ENCODE results near the gene TENM3.
A peak's percentile ranks its signal among the peaks of the same experiment; 100 is the strongest.
"Not testable (repeated sequence)": the region's sequence is repeated elsewhere in the genome, so short reads cannot be mapped to it uniquely, and the experiment has no call there.

The TENM3 gene

DNA sequence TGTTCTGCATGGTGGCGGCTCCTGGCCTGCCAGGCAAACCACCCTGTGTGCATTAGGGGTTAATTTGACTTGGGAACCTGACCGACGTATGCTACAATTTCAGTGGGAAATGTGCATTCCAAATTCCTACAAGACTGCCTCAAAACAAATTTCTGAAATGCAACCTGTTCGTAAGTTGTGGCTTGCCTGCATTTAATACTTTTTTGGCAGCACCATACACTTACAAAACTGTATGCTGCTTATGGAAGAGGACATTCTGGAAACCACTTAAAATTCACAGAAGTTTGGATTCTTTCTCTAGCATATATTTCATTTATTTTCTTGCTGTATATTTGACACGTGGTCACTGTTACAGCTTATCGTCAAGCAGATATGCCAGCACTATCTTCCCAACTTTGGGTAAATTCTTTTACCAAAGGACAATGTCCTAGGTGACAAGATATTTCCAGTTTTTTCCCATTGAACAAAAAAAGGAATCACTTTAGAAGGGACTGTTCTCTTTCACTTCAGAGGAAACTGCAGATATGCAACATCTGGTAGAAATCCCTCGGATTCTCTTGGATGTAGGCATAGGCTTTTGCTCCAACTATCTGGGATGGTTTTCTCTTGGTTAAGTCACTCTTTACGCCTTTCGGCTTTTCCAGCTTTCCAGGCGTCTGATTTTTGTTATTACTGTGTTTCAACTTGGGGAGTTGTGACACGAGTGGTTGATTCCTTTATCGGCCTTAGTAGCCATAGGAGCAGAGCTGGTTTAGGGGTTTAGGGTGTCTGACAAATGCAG is 9.7 kb upstream of the TENM3 start:
- DNase-seq (ENCODE audit: low read depth) = no peak
- no peak overlapping the region for H3K4me3 ChIP-seq (ENCODE audit: low read depth, low read length)
- no peak for TF ChIP-seq CTCF (conservative IDR thresholded peaks at IDR 0.05; ENCODE audit: low read depth, low read length)

GRCh38 chr4:182235021-182235795 is 8.0 kb upstream of the TENM3 start:
- no peak for DNase-seq (ENCODE audit: low read depth)
- TF ChIP-seq CTCF (conservative IDR thresholded peaks at IDR 0.05; ENCODE audit: low read depth, low read length) = no peak
- H3K4me3 ChIP-seq (ENCODE audit: low read depth, low read length) = no peak overlapping the region

DNA sequence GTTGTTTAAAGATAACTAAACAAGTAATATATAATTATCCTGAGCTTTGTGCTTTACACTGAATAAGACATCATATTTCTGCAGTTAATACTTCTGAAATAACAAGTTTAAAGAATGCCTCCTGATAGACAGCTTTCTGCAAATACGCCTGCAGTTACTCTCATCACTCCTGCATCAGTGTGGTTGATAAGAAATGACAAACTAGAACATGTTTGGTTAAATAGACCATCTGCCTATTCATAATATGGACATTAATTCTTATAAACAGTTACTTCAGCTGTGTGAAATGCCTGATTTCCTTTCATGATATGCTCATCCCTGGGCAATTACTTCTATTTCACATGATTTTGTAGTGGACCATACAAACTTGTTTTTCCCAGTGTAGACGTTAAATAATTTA is 7.0 kb upstream of the TENM3 start:
- DNase-seq (ENCODE audit: low read depth) = no peak
- no peak overlapping the region for H3K4me3 ChIP-seq (ENCODE audit: low read depth, low read length)

GRCh38 chr4:182237010-182237409 is 6.2 kb upstream of the TENM3 start:
- not testable (repeated sequence) for H3K4me3 ChIP-seq (ENCODE audit: low read depth, low read length); DNase-seq (ENCODE audit: low read depth)

More for the DNA sequence above, 7.0 kb upstream of the TENM3 start:
- TF ChIP-seq CTCF (conservative IDR thresholded peaks at IDR 0.05; ENCODE audit: low read depth, low read length) = no peak

GRCh38 chr4:182238355-182238931 is 4.8 kb upstream of the TENM3 start:
- DNase-seq (ENCODE audit: low read depth) = peak; percentile 40
- no peak overlapping the region for H3K4me3 ChIP-seq (ENCODE audit: low read depth, low read length)
- no peak for TF ChIP-seq CTCF (conservative IDR thresholded peaks at IDR 0.05; ENCODE audit: low read depth, low read length)

DNA sequence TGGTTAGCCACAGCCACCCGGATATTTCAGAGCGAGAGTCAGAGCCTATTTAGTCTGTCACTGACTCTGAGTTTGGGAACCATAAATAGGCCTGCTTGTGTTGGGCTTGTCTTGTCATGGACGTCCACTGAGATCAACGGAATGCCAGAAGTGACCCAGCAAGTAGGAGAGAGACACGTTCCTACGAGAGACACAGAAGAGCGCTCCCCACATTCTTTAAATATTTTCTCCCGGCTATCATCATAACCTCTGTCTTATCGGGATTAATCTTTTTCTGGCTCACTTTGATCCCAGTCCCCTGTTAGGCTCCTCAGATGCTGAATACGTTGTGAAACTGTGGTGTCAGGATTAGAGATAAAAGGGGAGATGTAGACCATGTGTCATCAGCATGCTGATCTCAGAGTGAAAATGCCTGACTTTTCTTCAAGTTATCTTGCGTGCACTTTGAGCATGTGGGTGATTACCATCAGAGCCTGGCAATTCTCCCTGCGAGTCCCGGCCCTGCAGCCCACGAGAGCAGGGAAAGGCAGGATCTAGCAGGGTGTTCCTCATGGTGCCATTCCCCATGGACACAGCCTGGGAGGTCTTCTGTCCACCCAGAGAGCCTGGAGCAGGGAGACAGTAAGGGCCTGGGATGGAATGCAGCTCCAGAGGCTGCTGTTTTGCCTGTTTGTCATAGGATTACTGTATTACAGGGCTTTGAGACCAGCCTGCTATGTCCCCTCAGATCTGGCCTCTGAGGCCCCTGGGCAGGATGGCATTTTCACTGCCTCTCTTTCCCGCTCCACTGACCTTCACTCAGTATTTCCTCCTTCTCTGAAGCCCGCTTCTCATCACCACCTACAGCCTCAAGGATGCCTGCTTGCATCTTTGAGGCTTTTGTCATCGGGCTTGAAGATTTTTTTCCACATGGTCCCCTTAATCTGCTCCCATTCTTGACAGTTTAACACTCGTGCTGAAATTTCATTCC is 2.8 kb upstream of the TENM3 start:
- DNase-seq (ENCODE audit: low read depth) = peak; percentile 65
- H3K4me3 ChIP-seq (ENCODE audit: low read depth, low read length) = no peak overlapping the region
- TF ChIP-seq CTCF (conservative IDR thresholded peaks at IDR 0.05; ENCODE audit: low read depth, low read length) = no peak

- H3K4me3 ChIP-seq (ENCODE audit: low read depth, low read length); DNase-seq (ENCODE audit: low read depth): not testable (repeated sequence)
These were observed 942 bp upstream of the TENM3 start for GRCh38 chr4:182242260-182242659.

All from choroid plexus epithelial cell (primary cell).